Activated CD4-positive, CD25-positive, alpha-beta regulatory T cell treated with anti-CD3 and anti-CD28 coated beads, Interleukin-2, amount 50 U/mL, for 72 hours (primary cell): ENCODE measurements around the gene SH3RF3.
"Not testable (repeated sequence)": the region's sequence is repeated elsewhere in the genome, so short reads cannot be mapped to it uniquely, and the experiment has no call there.

Source experiments
- DNase-seq: peaks from one replicate; pipeline ENCODE4 v3.0.0; 2021

Gene SH3RF3

GRCh38 chr2:109222422-109222821, 93.4 kb downstream of the SH3RF3 start:
- no peak for DNase-seq

GRCh38 chr2:109222825-109223471, 93.9 kb downstream of the SH3RF3 start:
- DNase-seq, result no peak

- DNase-seq, result no peak
Measured at GRCh38 chr2:109223490-109223889, 94.5 kb downstream of the SH3RF3 start.

- not testable (repeated sequence) for DNase-seq
Measured at GRCh38 chr2:109224341-109224740, 95.3 kb downstream of the SH3RF3 start.

- no peak for DNase-seq
Measured at GRCh38 chr2:109225170-109225782, 96.3 kb downstream of the SH3RF3 start.

- DNase-seq, result no peak
Measured at GRCh38 chr2:109226128-109226527, 97.1 kb downstream of the SH3RF3 start.

- DNase-seq, result no peak
Measured at GRCh38 chr2:109226622-109227021, 97.6 kb downstream of the SH3RF3 start.

- DNase-seq, result no peak
Measured at GRCh38 chr2:109229094-109229675, 100.2 kb downstream of the SH3RF3 start.

GRCh38 chr2:109230941-109231420, 102.0 kb downstream of the SH3RF3 start:
- DNase-seq, result no peak

GRCh38 chr2:109231428-109231827, 102.4 kb downstream of the SH3RF3 start:
- no peak for DNase-seq

GRCh38 chr2:109231996-109232705, 103.1 kb downstream of the SH3RF3 start:
- DNase-seq, result no peak

GRCh38 chr2:109232909-109233308, 103.9 kb downstream of the SH3RF3 start:
- DNase-seq, result no peak

- no peak for DNase-seq
Measured at GRCh38 chr2:109233643-109234042, 104.6 kb downstream of the SH3RF3 start.

GRCh38 chr2:109234355-109234754, 105.3 kb downstream of the SH3RF3 start:
- DNase-seq, result no peak

GRCh38 chr2:109236147-109236546, 107.1 kb downstream of the SH3RF3 start:
- no peak for DNase-seq

GRCh38 chr2:109237792-109238191, 108.8 kb downstream of the SH3RF3 start:
- no peak for DNase-seq

GRCh38 chr2:109238580-109238979, 109.6 kb downstream of the SH3RF3 start:
- no peak for DNase-seq

GRCh38 chr2:109239720-109240119, 110.7 kb downstream of the SH3RF3 start:
- no peak for DNase-seq

- no peak for DNase-seq
Measured at GRCh38 chr2:109242210-109242653, 113.2 kb downstream of the SH3RF3 start.

- DNase-seq, result no peak
Measured at GRCh38 chr2:109242654-109243331, 113.8 kb downstream of the SH3RF3 start.

GRCh38 chr2:109243526-109244303, 114.7 kb downstream of the SH3RF3 start:
- DNase-seq, result no peak

- DNase-seq, result no peak
Measured at GRCh38 chr2:109244304-109244582, 115.2 kb downstream of the SH3RF3 start.
